GM19023 (cell line): Measurements from ENCODE around the gene CREBBP.

ENCODE experiments used
- ATAC-seq: cut with Tn5 transposase; IDR thresholded peaks from one replicate; pipeline ENCODE4 v1.9.1; 2021; ENCODE audit warnings: mild to moderate bottlenecking, moderate library complexity; ENCODE audit not compliant: unreplicated experiment

The CREBBP gene

DNA sequence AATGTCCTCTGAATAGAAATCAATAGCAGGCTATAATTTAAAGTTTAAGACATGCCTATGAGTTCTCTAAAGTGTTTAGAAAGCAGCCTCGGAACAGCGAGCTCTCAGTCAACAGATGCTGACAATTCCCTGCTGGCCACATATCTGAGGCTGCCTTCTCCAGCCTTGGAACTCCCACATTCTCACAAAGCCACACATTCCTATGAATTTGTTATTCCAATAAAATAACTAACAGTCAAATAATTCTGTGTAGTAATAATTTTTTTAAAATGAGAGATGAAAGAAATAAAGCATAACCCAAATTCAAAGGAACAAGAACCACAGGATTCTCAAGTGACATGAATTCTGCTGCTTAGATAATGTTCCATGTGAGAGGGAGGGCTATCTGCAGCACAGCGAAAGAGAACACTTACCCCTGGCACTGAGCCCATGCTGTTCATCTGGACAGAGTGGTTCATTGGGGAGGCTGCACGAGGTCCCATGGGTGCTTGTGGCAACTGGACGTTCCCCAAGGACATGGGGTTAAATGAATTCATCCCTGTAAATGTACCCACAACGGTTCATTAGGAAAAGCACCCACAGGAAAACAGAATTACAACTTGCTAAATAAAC lies 106.3 kb downstream of the CREBBP start:
- ATAC-seq: no peak

DNA sequence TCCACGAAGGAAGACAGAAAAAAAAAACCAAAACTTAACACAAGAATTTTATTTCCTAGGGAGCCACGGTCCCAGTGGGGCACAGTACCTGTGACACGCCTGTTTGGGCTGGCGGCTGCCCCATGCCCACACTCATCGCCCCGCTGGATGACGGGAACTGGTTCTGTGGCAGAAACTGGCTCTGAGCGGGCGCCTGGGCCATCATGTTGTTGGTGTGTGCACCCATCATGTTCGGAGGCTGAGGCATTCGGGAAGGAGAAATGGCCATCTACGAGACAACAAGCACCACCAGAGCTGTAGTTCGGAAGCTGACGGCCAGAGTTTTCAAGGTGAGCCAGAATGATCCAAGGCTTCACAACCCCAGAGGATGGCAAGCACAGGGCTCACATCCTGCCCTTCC lies 106.8 kb downstream of the CREBBP start:
- no peak for ATAC-seq

DNA sequence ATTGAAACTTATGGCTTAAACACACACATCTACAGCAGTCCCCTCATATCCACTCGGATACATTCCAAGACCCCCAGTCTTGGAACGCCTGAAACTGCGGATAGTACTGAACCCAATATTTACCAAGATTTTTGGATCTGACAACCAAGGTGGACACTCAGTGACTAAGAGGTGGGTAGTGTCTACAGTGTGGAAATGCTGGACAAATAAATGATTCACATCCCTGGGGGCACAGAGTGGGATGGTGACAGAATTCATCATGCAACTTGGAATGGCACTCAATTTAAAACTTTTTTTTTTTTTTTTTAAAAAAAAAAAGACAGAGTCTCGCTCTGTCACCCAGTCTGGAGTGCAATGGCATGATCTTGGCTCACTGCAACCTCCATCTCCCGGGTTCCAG lies 109.0 kb downstream of the CREBBP start:
- ATAC-seq: no peak

GRCh38 chr16:3770530-3770929 lies 110.0 kb downstream of the CREBBP start:
- no peak for ATAC-seq

DNA sequence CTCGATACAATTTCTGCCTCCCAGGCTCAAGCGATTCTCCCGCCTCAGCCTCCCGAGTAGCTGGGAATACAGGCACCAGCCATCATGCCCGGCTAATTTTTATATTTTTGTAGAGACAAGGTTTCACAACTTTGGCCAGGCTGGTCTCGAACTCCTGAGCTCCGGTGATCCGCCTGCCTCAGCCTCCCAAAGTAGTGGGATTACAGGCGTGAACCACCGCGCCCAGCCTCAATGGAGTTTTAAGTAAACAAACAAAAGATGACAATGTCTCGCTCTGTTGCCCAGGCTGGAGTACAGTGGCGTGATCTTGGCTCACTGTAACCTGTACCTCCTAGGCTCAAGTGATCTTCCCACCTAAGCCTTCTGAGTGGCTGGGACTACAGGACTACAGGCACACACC lies 110.6 kb downstream of the CREBBP start:
- ATAC-seq: no peak

DNA sequence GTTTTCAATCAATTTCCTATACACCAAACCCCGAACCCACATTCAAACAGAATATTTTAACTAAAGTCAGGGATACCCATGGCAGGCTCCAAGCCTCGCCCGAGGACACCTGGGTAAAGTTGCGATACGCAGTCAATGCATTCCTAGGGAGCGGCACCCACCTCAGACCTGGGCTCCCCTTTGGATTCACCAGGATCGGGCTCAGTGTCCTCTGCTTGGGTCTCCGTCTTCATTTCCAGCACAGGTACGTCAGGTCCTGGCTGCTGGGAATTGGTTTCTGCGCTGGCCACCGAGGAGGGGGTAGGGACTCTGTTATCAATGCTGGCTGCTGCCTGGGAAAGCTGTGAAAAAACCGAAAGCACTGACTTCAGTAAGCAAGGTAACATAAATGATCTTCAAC lies 111.5 kb downstream of the CREBBP start:
- ATAC-seq: no peak

GRCh38 chr16:3767333-3767986 lies 113.1 kb downstream of the CREBBP start:
- no peak for ATAC-seq

DNA sequence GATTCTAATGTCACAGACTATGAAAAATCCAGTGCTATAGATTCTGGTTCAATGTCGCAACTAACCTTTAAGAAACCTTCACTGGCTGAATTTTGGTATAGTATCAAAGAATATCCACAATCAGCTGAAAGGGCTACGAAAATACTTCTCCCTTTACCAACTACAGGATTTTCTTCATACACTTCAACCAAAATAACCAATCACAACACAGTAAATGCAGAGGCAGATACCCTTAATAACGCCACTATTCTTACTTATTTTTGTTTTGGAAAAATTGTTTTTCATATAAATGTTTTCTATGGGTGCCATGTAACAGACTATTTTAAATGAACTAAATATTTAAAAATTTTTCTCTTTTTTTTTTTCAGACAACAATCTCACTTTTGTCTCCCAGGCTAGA lies 114.3 kb downstream of the CREBBP start:
- no peak for ATAC-seq

GRCh38 chr16:3764409-3764808 lies 116.1 kb downstream of the CREBBP start:
- no peak for ATAC-seq

- no peak for ATAC-seq
These were observed 118.3 kb downstream of the CREBBP start for GRCh38 chr16:3762107-3762750.

DNA sequence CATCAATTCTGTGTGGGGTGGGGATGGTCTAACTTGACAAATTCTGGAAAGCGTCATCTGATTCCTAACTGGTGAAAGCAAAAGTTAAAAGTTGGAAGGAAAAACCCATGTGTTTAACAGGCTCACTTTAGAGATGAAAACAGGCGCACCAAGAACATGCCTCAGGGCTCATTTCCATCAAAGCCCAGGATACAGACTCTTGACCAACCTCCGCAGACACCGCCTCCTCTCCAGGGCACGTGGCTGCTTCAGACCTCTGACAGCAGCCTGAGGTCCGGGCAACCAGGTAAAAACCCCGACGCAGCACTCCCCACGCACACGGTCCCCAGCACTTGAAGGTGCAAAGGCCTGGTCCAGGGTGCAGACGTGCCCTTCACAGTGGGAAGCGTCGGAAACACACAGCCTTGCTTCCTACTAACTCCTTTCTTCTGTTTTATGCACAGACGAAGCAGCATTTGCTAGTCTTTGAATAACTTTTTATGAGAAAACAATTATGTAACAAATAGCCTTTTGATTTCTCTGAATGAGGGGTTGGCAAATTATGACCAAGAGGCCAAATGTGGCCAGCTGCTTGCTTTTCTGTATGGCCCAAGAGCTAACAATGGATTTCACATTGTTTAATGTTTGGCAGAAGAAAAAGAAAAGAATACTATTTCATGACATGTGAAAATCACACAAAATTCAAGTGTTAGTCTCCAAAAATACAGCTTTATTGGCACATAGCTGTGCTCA lies 119.0 kb downstream of the CREBBP start:
- ATAC-seq: no peak

DNA sequence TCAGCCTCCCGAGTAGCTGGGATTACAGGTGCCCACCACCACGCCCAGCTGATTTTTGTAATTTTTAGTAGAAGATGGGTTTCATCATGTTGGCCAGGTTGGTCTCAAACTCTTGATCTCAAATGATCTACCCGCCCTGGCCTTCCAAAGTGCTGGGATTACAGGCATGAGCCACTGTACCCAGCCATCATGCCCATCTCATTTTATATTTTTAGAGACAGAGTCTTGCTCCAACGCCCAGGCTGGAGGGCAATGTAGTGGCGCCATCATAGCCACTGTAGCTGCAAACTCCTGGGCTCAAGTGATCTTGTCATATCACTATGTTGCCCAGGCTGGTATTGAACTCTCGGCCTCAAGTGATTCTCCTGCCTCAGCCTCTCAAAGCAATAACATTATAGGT lies 120.0 kb downstream of the CREBBP start:
- ATAC-seq: no peak

- ATAC-seq: no peak
These were observed 120.8 kb downstream of the CREBBP start for GRCh38 chr16:3759736-3760135.

GRCh38 chr16:3756113-3756512 lies 124.4 kb downstream of the CREBBP start:
- ATAC-seq: no peak

- no peak for ATAC-seq
These were observed 125.3 kb downstream of the CREBBP start for GRCh38 chr16:3755249-3755648.

DNA sequence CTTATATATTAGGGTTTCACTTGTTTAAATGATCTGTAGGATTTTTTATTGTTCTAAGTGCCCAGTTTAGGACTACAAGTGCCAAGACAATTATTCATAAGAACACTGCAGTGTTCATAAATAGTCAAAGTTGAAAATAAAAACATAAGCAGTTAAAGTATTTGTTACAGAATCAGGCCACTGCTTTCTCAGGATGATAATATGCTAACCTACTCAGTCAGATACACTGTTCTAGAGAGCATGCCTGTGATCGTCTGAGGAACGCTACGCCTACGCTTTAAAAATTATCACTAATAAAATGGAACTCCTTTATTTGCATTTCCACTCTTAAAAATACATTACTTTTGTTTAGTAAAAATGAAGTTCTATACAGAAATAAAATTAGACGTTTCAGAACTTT lies 125.7 kb downstream of the CREBBP start:
- ATAC-seq: no peak

DNA sequence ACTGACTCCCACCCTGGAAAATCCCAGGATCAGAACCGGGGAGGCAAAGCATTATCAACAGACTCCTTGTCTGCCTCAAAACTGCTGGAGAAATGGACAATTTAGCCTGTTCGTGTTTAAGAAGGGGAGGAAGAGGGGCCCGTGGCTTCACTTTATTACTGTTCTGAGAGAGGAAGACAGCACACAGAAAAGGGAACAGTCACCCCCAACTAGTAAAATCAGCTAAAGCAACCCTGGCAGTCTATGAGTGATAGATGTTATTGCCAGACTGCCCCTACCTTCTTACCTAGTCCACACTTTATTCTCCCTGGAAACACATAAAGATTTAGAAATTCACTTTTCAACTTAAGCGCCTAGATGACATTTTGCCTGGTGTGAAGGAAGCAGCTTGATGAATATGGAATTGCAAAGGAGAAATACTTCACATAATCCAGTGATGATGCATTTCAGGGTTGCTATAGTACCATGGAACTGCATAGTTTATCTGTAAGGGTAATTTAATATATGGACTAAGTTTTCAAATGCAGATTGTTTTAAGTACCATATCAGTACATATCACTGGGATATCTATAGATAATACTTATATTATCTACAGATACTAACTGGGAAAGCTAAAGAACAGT lies 126.3 kb downstream of the CREBBP start:
- no peak for ATAC-seq

- no peak for ATAC-seq
These were observed 127.5 kb downstream of the CREBBP start for GRCh38 chr16:3752984-3753383.

DNA sequence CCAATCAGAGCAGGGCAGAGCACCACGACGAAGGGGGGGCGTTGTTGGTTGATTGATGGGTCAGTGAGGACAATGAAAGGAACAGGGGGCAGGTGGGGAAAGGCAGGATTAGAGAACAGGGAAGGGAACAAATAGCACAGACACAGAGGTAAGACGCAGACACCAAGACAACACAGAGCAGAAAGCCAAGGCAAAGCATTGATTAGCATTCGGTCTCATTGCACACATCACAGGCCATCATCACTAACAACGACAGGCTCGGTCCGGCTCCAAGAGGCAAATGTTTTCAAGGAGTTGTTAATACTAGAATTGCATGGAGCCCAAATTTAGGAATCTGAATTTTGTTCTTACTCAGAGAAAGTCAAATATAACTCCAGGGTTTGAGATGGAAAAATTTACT lies 128.6 kb downstream of the CREBBP start:
- no peak for ATAC-seq

- ATAC-seq: no peak
These were observed 132.2 kb downstream of the CREBBP start for GRCh38 chr16:3748307-3748706.

DNA sequence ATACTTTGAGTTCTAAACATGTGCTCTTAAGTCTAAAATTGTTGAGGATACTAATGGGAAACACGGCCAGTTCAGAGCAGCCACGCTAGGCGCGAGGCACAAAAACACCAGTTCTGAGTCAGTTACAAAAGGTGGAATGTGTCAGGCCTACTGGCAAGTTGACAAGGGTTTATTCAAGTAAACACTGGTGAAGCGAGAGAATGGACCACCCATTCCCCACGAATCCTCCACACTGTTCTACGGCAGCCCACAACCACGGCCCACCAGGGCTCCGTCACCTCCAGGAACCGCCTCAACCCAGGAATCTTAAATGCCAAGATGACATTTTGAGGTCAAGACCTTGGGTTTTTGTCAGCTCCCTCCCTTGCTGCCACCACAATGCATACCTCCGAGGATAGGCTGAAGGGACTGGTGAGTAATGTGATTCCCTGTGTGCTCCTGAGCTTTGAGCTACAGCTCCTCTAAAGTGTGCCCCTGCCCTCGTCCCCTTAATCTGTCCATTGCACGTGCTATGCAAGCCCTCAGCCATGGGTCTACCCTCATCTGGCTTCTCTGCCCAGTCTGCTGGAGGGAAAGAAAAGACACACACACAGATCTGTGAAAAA lies 134.7 kb downstream of the CREBBP start:
- ATAC-seq: no peak
